MCF 10A (cell line): ENCODE measurements around the gene ATP11B. TPM values are rescaled to one million over a fixed set of nuclear protein-coding genes. Genes with fewer than 3 reads are reported as not detected.

Experiments used
- total RNA-seq: library from RNA; stranded (reverse); gene quantifications from 2 replicates; pipeline ENCODE4 v1.2.3, GENCODE V29; 2022

ATP11B gene
- total RNA-seq, 1 experiment from 2014 or later: 66.2 TPM

Other genes with a start within 250 kb of the ATP11B start
- 39.1 and 50.1 TPM in 2 replicates for gene DCUN1D1, start 187.0 kb downstream of the ATP11B start, total RNA-seq